GM19193 (cell line): ENCODE data around the gene ARHGAP5.

Source experiments
- POLR2A ChIP-seq: IDR thresholded peaks from 4 replicates; pipeline ENCODE4 v1.6.1; 2011; ENCODE audit not compliant: insufficient read depth, insufficient read length; ENCODE audit errors: extremely low read depth

The ARHGAP5 gene

DNA sequence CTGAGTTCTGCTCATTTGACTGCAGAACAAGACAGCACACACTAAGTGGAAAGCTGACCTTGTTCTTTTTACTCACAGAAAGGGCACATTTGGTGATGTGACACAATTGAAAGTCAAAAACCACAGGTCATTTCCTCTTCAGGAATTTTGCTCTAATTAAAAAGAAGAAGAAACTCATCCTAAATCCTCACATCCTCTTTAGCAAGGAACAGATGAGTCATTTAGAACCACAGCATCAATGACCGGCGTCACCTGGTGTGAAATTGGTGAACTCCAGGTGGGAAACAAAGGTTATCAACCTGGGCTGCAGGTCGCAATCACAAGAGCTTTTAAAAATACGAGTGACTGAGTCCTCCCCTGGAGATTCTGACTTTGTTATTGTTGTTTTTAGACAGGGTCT is 128.9 kb downstream of the ARHGAP5 start:
- TF ChIP-seq POLR2A: no peak

DNA sequence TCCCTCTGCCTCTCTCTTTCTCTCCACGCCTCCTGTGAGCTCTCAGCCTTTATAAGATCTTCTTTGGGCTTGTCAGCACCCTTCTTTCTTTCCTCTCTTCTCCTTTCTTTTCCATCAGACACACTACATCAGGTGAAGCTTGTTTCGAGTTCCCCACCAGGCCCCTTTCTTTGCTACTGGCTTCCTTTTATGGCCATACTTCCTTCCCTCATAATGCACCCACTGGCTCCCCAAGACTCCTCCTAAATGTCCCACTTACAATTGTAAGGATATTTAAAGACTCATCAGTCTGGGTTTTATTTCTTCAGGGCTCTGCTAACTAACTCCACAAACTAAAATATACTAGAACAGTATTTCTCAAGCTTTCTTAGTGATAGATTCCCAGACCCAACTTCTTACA is 129.4 kb downstream of the ARHGAP5 start:
- no peak for TF ChIP-seq POLR2A

DNA sequence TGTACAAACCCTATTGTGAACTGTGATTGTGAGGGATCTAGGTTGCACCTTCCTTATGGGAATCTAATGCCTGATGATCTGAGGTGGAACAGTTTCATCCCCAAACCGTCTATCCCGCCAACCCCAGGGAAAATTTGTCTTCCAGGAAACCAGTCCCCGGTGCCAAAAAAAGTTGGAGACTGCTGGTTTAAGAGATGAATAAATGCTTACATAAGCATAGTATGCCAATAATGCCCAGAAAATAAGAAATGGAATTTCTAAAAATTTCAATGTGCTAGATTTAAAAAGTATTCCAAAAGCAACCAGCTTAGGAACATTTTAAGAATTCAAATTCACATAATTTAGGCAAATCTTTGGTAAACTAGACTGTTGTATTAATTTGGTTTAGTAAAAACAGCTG is 131.4 kb downstream of the ARHGAP5 start:
- no peak for TF ChIP-seq POLR2A
